Stimulated activated naive CD8-positive, alpha-beta T cell treated with anti-CD3 and anti-CD28 coated beads, Interleukin-15, Interleukin-2, amounts not matched to agents 100 ng/mL and 50 ng/mL, for 24 hours (primary cell): ENCODE results near the gene SYPL1.

ENCODE experiments used
- H3K27ac Mint-ChIP-seq: one replicate; pipeline ENCODE4 v1.8.0; 2021; ENCODE audit warnings: mild to moderate bottlenecking, mixed read lengths
- H3K27me3 Mint-ChIP-seq: one replicate; pipeline ENCODE4 v1.8.0; 2021; ENCODE audit warnings: mixed read lengths
- H3K36me3 Mint-ChIP-seq: one replicate; pipeline ENCODE4 v1.8.0; 2021; ENCODE audit warnings: low read depth, mixed read lengths
- H3K4me1 Mint-ChIP-seq: one replicate; pipeline ENCODE4 v1.8.0; 2021; ENCODE audit warnings: low read depth, mixed read lengths
- H3K4me3 Mint-ChIP-seq: one replicate; pipeline ENCODE4 v1.8.0; 2021; ENCODE audit warnings: mild to moderate bottlenecking, mixed read lengths
- H3K9me3 Mint-ChIP-seq: one replicate; pipeline ENCODE4 v1.8.0; 2021; ENCODE audit warnings: mixed read lengths

Gene SYPL1

GRCh38 chr7:106128836-106129235 is 16.7 kb upstream of the SYPL1 start:
- H3K9me3 Mint-ChIP-seq: no peaks in the 10 kb centered on the region
- no peaks in the 10 kb centered on the region for H3K36me3 Mint-ChIP-seq
- peaks cover 7% of the 10 kb centered on the region for H3K4me1 Mint-ChIP-seq
- H3K4me3 Mint-ChIP-seq: no peak overlapping the region
- no peak overlapping the region for H3K27ac Mint-ChIP-seq
- no peaks in the 10 kb centered on the region for H3K27me3 Mint-ChIP-seq

GRCh38 chr7:106127984-106128780 is 16.1 kb upstream of the SYPL1 start:
- H3K4me1 Mint-ChIP-seq: peaks cover 7% of the 10 kb centered on the region
- H3K4me3 Mint-ChIP-seq: no peak overlapping the region
- H3K27ac Mint-ChIP-seq: no peak overlapping the region
- H3K36me3 Mint-ChIP-seq: no peaks in the 10 kb centered on the region
- H3K9me3 Mint-ChIP-seq: no peaks in the 10 kb centered on the region
- H3K27me3 Mint-ChIP-seq: no peaks in the 10 kb centered on the region

- H3K27me3 Mint-ChIP-seq: no peaks in the 10 kb centered on the region
- H3K27ac Mint-ChIP-seq: no peak overlapping the region
- peaks cover 10% of the 10 kb centered on the region for H3K4me1 Mint-ChIP-seq
- peak overlapping the region; percentile 65 for H3K4me3 Mint-ChIP-seq
- H3K9me3 Mint-ChIP-seq: no peaks in the 10 kb centered on the region
- no peaks in the 10 kb centered on the region for H3K36me3 Mint-ChIP-seq
Measured at GRCh38 chr7:106126170-106126938, 14.2 kb upstream of the SYPL1 start.

GRCh38 chr7:106125417-106125816 is 13.3 kb upstream of the SYPL1 start:
- Mint-ChIP-seq H3K27ac (no peak overlapping the region), H3K27me3 (no peaks in the 10 kb centered on the region), H3K4me3 (no peak overlapping the region), H3K9me3 (no peaks in the 10 kb centered on the region), H3K36me3 (no peaks in the 10 kb centered on the region), H3K4me1 (peaks cover 15% of the 10 kb centered on the region)

- Mint-ChIP-seq H3K4me3 (no peak overlapping the region), H3K27me3 (no peaks in the 10 kb centered on the region), H3K4me1 (peaks cover 16% of the 10 kb centered on the region), H3K9me3 (no peaks in the 10 kb centered on the region), H3K27ac (no peak overlapping the region), H3K36me3 (no peaks in the 10 kb centered on the region)
Measured at GRCh38 chr7:106124186-106124585, 12.1 kb upstream of the SYPL1 start.

- no peaks in the 10 kb centered on the region for H3K36me3 Mint-ChIP-seq
- H3K27me3 Mint-ChIP-seq: no peaks in the 10 kb centered on the region
- no peaks in the 10 kb centered on the region for H3K9me3 Mint-ChIP-seq
- H3K4me3 Mint-ChIP-seq: no peak overlapping the region
- no peak overlapping the region for H3K27ac Mint-ChIP-seq
- peaks cover 16% of the 10 kb centered on the region for H3K4me1 Mint-ChIP-seq
Measured at GRCh38 chr7:106122713-106123112, 10.6 kb upstream of the SYPL1 start.

GRCh38 chr7:106121189-106121810 is 9.2 kb upstream of the SYPL1 start:
- no peak overlapping the region for H3K27ac Mint-ChIP-seq
- peaks cover 24% of the 10 kb centered on the region for H3K4me1 Mint-ChIP-seq
- no peak overlapping the region for H3K4me3 Mint-ChIP-seq
- no peaks in the 10 kb centered on the region for H3K36me3 Mint-ChIP-seq
- no peaks in the 10 kb centered on the region for H3K9me3 Mint-ChIP-seq
- H3K27me3 Mint-ChIP-seq: no peaks in the 10 kb centered on the region

GRCh38 chr7:106120500-106120899 is 8.4 kb upstream of the SYPL1 start:
- no peaks in the 10 kb centered on the region for H3K27me3 Mint-ChIP-seq
- no peak overlapping the region for H3K27ac Mint-ChIP-seq
- no peak overlapping the region for H3K4me3 Mint-ChIP-seq
- no peaks in the 10 kb centered on the region for H3K9me3 Mint-ChIP-seq
- H3K36me3 Mint-ChIP-seq: no peaks in the 10 kb centered on the region
- peaks cover 28% of the 10 kb centered on the region for H3K4me1 Mint-ChIP-seq

GRCh38 chr7:106119719-106120118 is 7.6 kb upstream of the SYPL1 start:
- Mint-ChIP-seq H3K27me3 (no peaks in the 10 kb centered on the region), H3K27ac (no peak overlapping the region)

GRCh38 chr7:106117786-106118544 is 5.9 kb upstream of the SYPL1 start:
- Mint-ChIP-seq H3K27me3 (no peaks in the 10 kb centered on the region), H3K27ac (no peak overlapping the region), H3K9me3 (no peaks in the 10 kb centered on the region), H3K4me3 (no peak overlapping the region), H3K4me1 (peaks cover 52% of the 10 kb centered on the region), H3K36me3 (no peaks in the 10 kb centered on the region)

More at GRCh38 chr7:106119719-106120118, 7.6 kb upstream of the SYPL1 start:
- Mint-ChIP-seq H3K9me3 (no peaks in the 10 kb centered on the region), H3K4me1 (peaks cover 34% of the 10 kb centered on the region), H3K4me3 (no peak overlapping the region), H3K36me3 (no peaks in the 10 kb centered on the region)

- Mint-ChIP-seq H3K4me3 (no peak overlapping the region), H3K4me1 (peaks cover 57% of the 10 kb centered on the region), H3K27ac (no peak overlapping the region), H3K36me3 (no peaks in the 10 kb centered on the region), H3K27me3 (no peaks in the 10 kb centered on the region), H3K9me3 (no peaks in the 10 kb centered on the region)
Measured at GRCh38 chr7:106116161-106116704, 4.1 kb upstream of the SYPL1 start.

GRCh38 chr7:106114716-106115383 is 2.7 kb upstream of the SYPL1 start:
- Mint-ChIP-seq H3K4me3 (peak overlapping the region; percentile 71), H3K27ac (peak overlapping the region; percentile 70), H3K4me1 (peaks cover 64% of the 10 kb centered on the region), H3K36me3 (peaks cover 5% of the 10 kb centered on the region), H3K27me3 (no peaks in the 10 kb centered on the region), H3K9me3 (no peaks in the 10 kb centered on the region)

GRCh38 chr7:106112972-106113421 is 885 bp upstream of the SYPL1 start:
- Mint-ChIP-seq H3K4me1 (peaks cover 81% of the 10 kb centered on the region), H3K36me3 (peaks cover 10% of the 10 kb centered on the region), H3K9me3 (no peaks in the 10 kb centered on the region), H3K4me3 (peak overlapping the region; percentile 86), H3K27ac (peak overlapping the region; percentile 90), H3K27me3 (no peaks in the 10 kb centered on the region)

GRCh38 chr7:106111655-106112117 is 426 bp downstream of the SYPL1 start:
- Mint-ChIP-seq H3K4me1 (peaks cover 72% of the 10 kb centered on the region), H3K27ac (peak overlapping the region; percentile 93), H3K4me3 (peak overlapping the region; percentile 96), H3K9me3 (no peaks in the 10 kb centered on the region), H3K27me3 (no peaks in the 10 kb centered on the region), H3K36me3 (peaks cover 13% of the 10 kb centered on the region)
